Esophagus mucosa (tissue), 1 donor: ENCODE measurements around the gene FASTKD3. TPM values are rescaled to one million over a fixed set of nuclear protein-coding genes. Genes with fewer than 3 reads are reported as not detected.

ENCODE experiments used
- ATAC-seq: fragments of 200-7000 bp; cut with Tn5 transposase; one replicate; pipeline ENCODE4 v1.9.1; 2020
- total RNA-seq: library from RNA; stranded (reverse); gene quantifications from one replicate; pipeline ENCODE4 v1.2.4, GENCODE V29; 2023
- donor health status: DM: yes; HTN: yes; CAD: no.

FASTKD3 gene
- total RNA-seq, 1 donor from 2014 or later: 5.5 TPM

DNA sequence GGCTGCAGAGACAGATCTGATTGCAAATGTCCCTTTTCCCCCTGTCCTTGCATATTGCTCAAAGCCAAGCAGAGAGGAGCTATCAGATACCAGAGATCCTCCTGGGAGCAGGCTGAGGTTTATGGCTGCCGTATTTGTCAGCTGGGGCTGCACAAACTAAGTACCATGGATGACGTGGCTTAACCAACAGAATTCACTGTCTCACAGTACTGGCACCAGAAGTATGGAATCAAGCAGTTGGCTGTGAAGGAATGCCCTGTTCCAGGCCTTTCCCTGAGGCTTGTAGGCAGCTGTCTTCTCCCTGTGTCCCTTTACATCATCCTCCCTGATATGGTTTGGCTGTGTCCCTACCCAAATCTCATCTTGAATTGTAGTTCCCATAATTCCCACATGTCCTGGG, 20.5 kb downstream of the FASTKD3 start:
- no peak for ATAC-seq

DNA sequence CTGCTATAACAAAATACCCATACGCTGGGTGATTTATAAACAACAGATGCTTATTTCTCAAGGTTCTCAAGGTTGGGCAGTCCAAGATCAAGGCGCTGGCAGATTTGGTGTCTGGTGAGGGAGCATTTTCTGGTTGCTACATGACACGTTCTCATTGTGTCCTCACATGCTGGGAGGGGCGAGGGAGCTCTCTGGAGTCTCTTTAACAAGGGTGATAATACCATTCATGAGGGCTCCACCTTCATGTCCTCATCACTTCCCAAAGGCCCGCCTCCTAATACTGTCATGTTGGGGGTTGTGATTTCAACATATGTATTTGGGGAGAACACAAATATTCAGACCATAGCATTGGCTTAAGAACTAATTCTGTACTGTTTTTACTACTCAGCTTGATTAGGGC, 22.5 kb downstream of the FASTKD3 start:
- no peak for ATAC-seq

DNA sequence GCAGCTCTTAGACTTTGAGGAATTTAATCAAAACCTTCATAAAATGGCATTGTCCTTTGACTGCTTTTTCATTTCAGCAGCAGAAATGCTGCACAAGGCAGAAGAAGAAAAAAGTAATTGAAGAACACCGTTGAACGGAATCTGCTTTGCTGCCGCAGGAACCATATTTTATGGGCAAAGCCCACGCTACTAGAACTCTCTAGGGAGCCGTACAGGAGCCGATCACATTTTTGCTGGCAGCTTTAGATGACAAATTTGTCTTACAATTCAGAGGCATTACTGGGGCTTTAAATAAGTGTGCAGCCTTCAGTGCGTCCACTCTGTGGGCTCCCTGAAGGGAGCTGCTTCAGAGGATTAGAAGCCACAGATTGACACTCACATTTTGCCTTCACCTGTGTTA, 23.3 kb downstream of the FASTKD3 start:
- ATAC-seq: no peak

DNA sequence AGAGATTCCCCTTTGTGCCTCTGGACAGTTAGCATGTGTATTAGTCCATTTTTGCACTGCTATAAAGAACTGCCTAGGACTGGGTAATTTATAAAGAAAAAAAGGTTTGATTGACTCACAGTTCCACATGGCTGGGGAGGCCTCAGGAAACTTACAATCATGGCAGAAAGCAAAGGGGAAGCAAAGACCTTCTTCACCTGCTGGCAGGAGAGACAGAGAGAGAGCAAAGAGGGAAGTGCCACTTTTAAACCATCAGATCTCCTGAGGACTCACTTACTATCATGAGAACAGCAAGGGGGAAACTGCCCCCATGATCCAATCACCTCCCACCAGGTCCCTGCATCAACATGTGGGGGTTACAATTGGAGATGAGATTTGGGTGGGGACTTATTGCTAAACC, 23.9 kb downstream of the FASTKD3 start:
- no peak for ATAC-seq

DNA sequence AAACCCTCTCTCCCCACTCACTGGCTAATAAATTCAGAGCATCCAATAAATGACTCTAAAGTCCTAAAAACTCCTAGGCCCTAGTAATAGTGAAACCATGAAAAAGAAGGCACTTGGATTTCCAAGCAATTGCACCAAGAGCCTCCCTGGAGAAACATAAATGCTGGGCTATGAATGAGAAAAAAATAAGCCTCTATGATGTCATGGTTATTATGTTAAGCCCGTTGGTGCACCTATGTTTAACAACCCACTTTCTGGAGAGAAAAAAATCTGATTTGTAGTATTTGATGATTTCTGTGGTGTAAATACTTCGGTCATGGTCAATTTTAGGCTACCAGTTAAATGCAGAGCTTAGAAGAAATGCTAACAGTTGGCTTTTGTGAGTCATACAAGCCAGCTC, 26.3 kb downstream of the FASTKD3 start:
- ATAC-seq: no peak

DNA sequence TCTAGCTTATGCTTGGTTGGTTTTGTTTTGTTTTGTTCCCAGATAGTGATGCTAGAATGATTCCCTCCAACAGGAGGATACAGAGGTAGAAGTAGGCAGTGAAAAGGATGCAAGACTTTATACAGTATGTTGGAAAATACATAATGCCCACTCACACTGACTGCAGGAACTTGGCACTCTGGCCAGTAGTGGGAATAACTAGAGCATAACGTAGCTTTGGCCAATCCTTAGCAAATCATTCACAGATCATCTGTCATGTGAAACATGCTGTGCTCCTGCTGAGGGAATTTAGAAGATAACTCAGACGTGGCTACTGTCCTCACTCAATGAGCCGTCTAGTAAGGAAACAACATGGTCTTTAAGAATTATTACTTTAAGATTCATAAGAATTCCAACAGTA, 31.4 kb downstream of the FASTKD3 start:
- ATAC-seq: no peak

DNA sequence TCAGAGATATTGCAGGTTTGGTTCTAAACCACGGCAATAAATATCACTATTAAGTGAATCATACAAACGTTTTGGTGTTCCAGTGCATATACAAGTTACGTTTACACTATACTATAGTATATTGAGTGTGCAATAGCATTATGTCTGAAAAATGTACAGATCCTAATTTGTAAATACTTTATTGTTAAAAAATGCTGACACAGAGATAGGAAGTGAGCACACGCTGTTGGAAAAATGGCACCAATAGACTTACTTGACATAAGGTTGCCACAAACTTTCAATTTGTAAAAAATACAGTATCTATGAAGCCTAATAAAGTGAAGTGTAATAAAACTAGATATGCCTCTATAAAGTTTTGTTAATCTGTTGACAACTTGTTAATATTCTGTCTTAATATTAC, 33.8 kb downstream of the FASTKD3 start:
- ATAC-seq: no peak

DNA sequence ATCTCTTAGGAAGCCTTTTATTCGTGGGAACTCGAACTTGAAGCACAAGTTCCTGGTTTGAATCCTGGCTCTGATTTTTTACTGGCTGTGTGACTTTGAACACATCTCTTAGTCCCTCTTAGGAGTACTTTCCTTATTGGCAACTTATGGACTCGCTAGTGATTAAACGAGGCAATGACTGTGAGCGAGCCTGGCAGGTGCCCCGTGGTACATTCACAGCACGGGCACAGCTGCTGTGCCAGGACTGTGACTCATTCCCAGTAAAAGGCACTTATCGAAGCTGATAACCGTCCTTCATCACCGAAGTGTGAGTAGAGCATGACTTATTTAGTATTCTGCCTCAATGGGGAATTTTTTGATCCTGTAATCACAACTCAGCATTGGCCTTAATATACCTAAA, 40.6 kb downstream of the FASTKD3 start:
- ATAC-seq: no peak

DNA sequence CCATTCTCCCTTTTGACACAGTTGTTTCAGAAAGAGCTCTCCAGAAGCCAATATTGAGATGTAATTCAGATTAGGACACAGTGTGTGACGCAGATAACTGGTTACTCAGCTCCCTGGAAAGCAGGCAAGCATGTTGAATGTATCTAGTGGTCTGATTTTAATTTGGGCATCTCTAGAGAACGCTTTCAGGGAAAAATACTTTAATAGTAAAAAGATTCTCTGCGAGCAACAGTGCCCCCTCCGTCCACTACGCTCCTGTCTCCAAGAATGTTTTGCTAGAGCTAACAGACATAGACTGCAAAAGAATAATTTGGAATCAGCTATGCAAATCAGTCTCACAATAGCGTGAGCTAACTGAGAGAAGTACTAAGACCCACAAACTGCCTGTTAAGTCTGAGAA, 41.2 kb downstream of the FASTKD3 start:
- ATAC-seq: no peak

DNA sequence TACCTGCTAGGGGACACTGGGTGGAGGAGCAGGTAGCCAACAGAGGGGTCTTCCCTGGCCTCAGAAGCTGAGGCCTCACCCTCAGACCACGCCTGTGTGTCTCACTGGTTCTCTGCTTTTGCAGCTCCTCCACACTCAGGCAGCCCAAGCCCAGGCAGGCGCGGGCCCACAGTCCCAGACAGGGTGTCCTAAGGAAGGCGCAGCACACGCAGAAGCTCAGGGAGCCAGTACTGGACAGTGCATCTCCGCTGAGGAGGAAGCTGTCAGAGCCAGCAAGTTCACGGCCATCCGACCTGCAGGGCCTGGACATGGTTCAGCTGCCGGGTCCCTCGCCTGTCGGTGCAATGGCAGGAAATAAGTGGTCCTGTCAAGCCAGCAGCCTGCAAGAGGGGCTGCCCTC, 43.2 kb downstream of the FASTKD3 start:
- no peak for ATAC-seq

DNA sequence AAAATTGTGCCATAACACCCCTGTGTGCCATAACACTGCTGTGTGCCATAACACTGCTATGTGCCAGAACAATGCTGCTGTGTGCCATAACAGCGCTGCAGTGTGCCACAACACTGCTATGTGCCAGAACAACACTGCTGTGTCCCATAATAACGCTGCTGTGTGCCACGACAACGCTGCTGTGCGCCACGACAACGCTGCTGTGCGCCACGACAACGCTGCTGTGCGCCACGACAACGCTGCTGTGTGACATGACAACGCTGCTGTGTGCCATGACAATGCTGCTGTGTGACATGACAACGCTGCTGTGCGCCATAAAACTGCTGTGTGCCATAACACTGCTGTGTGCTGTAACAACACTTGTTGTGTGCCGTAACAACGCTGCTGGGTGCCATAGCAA, 43.8 kb downstream of the FASTKD3 start:
- ATAC-seq: no peak

DNA sequence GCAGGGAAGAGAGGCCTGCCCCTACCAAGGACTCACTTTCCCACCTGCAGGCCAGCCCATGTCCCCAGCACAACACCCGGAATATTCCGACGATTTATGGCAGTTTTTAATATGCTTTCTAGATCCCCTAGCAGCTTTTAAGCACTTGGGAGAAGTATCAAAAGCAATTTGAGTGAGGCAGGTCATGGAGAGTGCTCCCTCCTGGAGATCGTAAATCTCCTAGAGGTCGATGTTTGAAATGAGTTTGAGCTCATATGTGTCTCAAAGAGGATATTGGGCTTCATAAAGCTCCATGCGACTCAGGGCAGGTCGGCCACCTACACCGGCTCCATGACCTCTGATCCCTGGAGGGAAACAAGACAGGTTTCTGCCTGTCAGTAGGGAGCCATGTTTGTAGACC, 45.2 kb downstream of the FASTKD3 start:
- no peak for ATAC-seq

DNA sequence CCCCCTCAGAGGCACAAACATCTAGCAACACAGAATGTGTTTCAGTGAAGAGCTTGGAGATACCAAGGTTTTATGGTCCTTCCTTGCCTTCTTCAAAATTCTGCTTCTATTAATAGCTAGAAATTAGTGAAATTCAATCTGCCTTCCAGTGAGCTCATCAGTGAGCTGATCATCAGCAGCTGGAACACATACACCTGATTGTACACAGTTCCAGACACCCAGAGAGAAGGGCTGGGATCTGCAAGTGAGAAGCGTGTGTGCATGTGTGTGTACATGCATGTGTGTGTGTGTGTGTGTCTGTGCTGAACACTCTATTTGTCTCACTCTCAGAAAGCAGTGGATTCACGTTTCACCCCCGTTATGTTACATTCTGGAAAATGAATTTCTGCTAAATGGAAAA, 46.4 kb downstream of the FASTKD3 start:
- ATAC-seq: no peak

DNA sequence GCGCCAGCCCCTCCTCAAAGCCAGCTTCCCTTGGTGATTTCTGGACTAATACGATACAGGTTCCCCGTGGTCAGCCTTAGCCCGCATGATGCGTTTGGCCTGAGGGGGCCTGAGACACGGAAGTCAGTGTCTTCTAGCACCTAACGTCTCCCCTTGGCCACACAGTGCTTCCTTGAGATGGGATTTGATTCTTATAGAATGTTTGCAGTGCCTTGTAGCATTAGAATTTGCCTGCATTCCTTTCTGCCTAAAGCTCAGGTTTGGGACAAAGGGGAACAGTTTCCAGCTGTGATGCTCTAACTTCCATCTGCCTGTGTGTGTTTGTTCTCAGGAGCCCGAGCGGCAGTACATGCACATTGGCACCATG, 52.3 kb downstream of the FASTKD3 start:
- ATAC-seq: no peak

DNA sequence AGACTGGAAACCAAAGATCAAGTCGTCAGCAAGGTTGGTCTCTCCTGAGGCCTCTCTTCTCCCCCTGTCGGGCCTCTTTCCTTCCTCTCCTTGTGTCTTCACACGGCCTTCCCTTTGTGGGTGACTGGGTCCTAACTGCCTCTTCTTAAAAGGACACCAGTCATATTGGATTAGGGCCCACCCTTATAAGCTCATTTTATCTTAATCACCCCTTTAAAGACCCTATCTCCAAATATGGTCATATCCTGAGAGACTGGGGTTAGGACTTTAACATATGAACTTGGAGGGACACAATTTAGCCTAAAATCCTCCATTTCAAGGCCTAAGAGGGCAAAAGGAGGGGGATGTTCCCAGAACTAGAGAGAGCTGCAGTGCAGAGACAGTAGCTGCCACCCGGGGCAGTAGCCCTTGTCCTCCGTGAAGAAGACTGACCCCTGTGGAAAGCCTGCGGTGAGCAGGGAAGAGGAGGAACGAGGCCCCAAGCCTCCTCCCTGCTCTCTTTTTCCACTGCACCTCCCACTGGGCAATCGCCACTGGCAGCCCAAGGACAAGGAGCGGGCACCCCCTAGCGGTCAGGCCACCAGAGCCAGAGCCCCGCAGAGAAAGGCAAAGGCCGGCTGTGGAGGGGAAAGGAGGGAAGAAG, 52.8 kb downstream of the FASTKD3 start:
- peak; percentile 73 for ATAC-seq

DNA sequence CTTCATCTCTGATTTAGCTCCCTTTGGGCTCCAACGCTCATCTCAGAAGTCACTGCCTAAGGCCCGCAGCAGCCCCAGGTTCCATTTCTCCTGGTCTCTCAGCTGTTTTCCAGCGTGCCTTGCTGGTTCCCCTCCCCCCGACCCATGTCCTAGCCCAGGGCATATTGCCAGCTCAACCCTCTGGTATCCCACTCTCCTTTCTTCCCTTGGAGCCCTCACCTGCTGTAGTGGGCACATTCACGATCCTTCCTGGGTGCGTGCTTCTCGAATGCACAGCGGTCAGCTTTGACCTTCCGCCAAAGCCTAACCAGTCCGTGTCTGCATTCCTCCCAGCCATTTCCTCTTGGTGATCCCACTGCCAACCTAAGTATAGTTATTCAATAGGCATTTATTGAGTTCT, 54.0 kb downstream of the FASTKD3 start:
- ATAC-seq: no peak

DNA sequence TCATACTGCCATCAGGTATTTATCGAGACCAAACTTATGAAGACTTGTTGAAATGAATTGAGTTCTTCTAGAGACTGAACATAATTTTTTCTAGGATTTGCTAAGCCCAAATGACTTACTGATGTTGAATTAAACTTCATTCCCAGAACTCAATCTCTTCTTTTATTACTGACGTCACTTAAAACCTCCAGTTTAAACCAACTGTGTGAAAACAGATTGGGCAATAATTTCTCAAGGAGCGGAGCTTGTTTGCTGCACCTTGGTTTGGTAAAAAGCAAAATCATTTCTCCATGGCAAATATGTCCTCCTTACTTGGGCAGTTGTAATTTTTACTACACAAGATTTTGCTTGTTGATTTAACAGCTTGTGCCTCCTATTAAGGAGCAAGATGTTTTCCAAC, 55.3 kb downstream of the FASTKD3 start:
- ATAC-seq: no peak

DNA sequence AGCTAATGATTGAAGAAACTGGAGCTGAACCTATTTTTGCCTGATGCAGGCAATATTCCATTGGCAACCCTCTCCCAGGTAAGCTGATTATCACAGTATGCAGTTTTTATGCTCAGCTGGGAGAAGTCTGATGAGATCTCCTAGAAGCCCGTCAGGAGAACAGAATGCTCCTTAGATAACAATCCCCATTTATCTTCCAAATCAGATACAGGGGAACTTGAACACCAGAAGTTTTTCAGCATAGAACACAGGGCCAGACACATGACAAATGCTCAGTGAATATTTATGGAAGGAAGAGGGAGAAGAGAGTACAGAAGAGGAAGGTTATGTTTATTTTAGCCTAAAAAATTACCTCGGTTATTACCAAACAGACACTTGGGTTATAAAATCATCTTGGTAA, 55.8 kb downstream of the FASTKD3 start:
- no peak for ATAC-seq

DNA sequence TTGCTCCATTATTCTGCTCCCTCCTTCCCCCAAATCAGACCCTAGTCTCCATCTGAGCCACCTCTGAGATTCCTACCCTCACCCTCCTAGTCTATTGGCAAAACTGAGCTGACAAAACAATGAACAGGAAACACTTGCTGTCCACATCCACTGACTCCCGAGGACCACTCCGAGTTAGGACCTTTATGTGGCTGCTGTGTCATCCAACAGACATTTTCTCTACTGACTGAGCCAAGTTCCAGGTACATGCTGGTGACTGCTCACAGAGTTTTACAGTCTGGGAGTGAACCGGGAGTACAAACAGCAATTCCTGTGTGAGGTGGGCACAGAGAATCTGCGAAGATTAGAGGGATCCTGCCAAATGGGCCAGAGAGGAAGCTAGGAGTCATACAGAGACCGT, 57.1 kb downstream of the FASTKD3 start:
- no peak for ATAC-seq

Other genes starting within 250 kb of the FASTKD3 start
- gene CFAP90, start 17.9 kb downstream of the FASTKD3 start, total RNA-seq: not detected
- 24.6 TPM for gene MTRR, start 117 bp upstream of the FASTKD3 start, total RNA-seq